ENCODE measurements around the gene RAB21. TPM values are rescaled to one million over a fixed set of nuclear protein-coding genes. Genes with fewer than 3 reads are reported as not detected.

The RAB21 gene
- total and polyA plus RNA-seq, 12 donors, result 10.2 to 271 (median 187) TPM

- Histone ChIP-seq H3K4me3 (no peak overlapping the region), H3K9me3 (peaks cover 0 to 3% (median 0%) of the 10 kb centered on the region in 11 donors), H3K4me1 (no peaks in the 10 kb centered on the region), H3K27ac (no peak overlapping the region), H3K27me3 (no peaks in the 10 kb centered on the region), H3K36me3 (no peaks in the 10 kb centered on the region)
- WGBS, 2 donors, result 73 to 79% methylated on average over 3 of the region's 3 CpGs
- ATAC-seq (no peak), DNase-seq (no peak)
- intact Hi-C loops (cut with DNase I), result no loop called here
- TF ChIP-seq, protein P1, sequence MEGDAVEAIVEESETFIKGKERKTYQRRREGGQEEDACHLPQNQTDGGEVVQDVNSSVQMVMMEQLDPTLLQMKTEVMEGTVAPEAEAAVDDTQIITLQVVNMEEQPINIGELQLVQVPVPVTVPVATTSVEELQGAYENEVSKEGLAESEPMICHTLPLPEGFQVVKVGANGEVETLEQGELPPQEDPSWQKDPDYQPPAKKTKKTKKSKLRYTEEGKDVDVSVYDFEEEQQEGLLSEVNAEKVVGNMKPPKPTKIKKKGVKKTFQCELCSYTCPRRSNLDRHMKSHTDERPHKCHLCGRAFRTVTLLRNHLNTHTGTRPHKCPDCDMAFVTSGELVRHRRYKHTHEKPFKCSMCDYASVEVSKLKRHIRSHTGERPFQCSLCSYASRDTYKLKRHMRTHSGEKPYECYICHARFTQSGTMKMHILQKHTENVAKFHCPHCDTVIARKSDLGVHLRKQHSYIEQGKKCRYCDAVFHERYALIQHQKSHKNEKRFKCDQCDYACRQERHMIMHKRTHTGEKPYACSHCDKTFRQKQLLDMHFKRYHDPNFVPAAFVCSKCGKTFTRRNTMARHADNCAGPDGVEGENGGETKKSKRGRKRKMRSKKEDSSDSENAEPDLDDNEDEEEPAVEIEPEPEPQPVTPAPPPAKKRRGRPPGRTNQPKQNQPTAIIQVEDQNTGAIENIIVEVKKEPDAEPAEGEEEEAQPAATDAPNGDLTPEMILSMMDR (IDR thresholded peaks at IDR 0.05), result no peak
Measured at GRCh38 chr12:71725011-71725410, 29.7 kb upstream of the RAB21 start.

- H3K36me3 ChIP-seq, result no peaks in the 10 kb centered on the region
- 76 to 82% methylated on average over 2 of the region's 2 CpGs for WGBS, 2 donors
- no peaks in the 10 kb centered on the region for H3K27me3 ChIP-seq
- H3K4me3 ChIP-seq, result no peak overlapping the region
- intact Hi-C loops (cut with DNase I), result no loop called here
- H3K27ac ChIP-seq, result no peak overlapping the region
- H3K4me1 ChIP-seq, result no peaks in the 10 kb centered on the region
- peaks cover 0 to 3% (median 0%) of the 10 kb centered on the region in 11 donors for H3K9me3 ChIP-seq
- TF ChIP-seq, protein P1 (IDR thresholded peaks at IDR 0.05), result no peak
- ATAC-seq, result no peak
- no peak for DNase-seq
Measured at GRCh38 chr12:71726548-71726947, 28.1 kb upstream of the RAB21 start.

- ATAC-seq (no peak), DNase-seq (no peak)
- Histone ChIP-seq H3K27ac (no peak overlapping the region), H3K9me3 (peaks cover 0 to 3% (median 0%) of the 10 kb centered on the region in 11 donors), H3K4me3 (no peak overlapping the region), H3K36me3 (no peaks in the 10 kb centered on the region), H3K27me3 (no peaks in the 10 kb centered on the region), H3K4me1 (no peaks in the 10 kb centered on the region)
- WGBS, 2 donors, result 83 to 86% methylated on average over 5 of the region's 5 CpGs
- TF ChIP-seq, protein P1 (IDR thresholded peaks at IDR 0.05), result no peak
- intact Hi-C loops (cut with DNase I), result no loop called here
Measured at GRCh38 chr12:71727958-71728357, 26.7 kb upstream of the RAB21 start.

GRCh38 chr12:71730936-71731335 lies 23.7 kb upstream of the RAB21 start:
- Histone ChIP-seq H3K9me3 (no peaks in the 10 kb centered on the region), H3K36me3 (no peaks in the 10 kb centered on the region), H3K4me1 (no peaks in the 10 kb centered on the region), H3K27me3 (no peaks in the 10 kb centered on the region), H3K4me3 (no peak overlapping the region), H3K27ac (no peak overlapping the region)
- intact Hi-C loops (cut with DNase I), result no loop called here
- no peak for ATAC-seq
- TF ChIP-seq, protein P1 (IDR thresholded peaks at IDR 0.05), result no peak
- WGBS, 2 donors, result 77 to 84% methylated on average over 7 of the region's 7 CpGs
- no peak for DNase-seq

All from heart right ventricle (tissue), 16 donors.